HUDEP-2 (cell line): ENCODE results near the gene MFNG.
"Not testable (repeated sequence)": the region's sequence is repeated elsewhere in the genome, so short reads cannot be mapped to it uniquely, and the experiment has no call there.

Experiments
- DNase-seq, 76 experiments: peaks; one replicate each; lab custom pipeline; 2025; ENCODE audit not compliant: unreplicated experiment in 76 of 76; lab: John Stamatoyannopoulos, UW

The MFNG gene, protein sequence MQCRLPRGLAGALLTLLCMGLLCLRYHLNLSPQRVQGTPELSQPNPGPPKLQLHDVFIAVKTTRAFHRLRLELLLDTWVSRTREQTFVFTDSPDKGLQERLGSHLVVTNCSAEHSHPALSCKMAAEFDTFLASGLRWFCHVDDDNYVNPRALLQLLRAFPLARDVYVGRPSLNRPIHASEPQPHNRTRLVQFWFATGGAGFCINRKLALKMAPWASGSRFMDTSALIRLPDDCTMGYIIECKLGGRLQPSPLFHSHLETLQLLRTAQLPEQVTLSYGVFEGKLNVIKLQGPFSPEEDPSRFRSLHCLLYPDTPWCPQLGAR

DNA sequence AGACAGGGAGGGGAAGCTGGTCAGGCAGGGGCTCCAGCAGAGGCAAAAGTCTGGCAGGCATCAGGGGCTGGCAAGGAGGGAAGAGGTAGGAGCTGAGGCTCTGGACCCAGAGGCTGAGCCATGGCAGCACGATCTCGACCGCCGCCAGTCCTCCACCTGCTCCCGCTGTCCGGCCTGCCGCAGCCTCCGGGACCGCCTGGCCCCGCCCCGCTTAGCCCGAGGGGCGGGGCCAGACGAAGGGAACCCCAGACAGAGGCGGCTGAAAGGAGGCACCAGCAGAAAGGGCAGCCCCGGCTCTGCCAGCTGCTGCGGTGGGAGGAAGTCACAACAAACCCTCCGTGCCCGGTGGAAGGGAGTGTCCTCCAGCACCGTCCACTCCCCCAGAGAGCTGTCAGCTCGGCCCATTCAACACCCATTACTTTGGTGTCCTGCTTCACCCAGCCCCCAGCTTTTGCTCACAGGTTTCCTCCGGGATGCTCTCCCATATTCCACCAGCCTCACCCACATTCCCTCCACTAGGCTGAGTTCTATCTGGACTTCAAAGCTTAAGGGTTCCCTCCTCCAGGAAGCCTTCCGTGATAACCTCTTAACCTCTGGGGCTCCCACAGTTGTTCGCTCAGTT, at the start of gene MFNG:
Gene MFNG, minus strand, starts transcription at position 161 of the 622 bp plus-strand sequence. CDS start 207 bp downstream, outside the sequence.
- DNase-seq, result peak in 74 of 76 experiments; percentile 18 to 87 (median 72)

DNA sequence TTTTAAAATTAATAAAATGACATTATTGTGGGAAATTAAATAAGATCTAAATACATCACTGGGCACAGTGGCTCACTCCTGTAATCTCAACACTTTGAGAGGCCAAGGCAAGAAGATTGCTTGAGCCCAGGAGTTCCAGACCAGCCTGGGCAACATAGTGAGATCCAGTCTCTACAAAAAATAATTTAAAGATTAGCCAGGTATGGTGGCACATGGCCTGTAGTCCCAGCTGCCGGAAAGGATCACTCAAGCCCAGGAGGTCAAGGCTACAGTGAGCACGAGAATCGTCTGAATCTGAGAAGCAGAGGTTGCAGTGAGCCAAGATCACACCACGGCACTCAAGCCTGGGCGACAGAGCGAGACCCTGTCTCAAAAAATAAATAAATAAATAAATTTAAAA, 49.0 kb upstream of the MFNG start:
- DNase-seq, result no peak

DNA sequence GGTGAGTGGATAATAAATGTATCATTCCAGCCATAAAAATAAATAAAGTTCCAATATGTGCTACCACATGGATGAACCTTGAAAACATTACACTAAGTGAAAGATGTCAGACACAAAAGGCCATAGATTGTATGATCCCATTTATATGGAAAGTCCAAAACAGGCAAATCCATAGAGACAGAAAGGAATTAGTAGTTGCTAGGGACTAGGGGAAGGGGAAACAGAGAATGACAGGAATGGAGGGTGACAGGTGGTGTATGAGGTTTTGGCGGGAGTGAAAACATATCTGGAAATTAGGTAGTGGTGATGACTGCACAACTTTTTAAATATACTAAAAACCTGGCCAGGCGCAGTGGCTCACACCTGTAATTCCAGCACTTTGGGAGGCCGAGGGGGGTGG, 48.3 kb upstream of the MFNG start:
- no peak for DNase-seq

DNA sequence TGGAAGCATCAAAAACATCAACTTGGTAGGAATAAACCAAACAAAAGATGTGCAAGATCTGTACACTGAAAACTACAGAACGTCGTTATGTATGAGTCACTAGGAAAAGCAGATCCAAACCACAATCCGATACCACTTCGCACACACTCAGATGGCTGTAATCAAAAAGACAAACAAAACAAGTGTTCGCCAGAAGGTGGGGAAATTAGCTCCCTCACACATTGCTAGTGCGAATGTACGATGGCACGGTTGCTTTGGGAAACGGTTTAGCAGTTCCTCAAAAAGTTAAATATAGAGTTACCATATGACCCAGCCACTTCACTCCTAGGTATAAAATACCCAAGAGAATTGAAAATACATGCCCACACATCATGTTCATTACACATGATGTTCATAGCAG, 47.8 kb upstream of the MFNG start:
- peak in 17 of 76 experiments; percentile 3 to 46 (median 17) for DNase-seq

DNA sequence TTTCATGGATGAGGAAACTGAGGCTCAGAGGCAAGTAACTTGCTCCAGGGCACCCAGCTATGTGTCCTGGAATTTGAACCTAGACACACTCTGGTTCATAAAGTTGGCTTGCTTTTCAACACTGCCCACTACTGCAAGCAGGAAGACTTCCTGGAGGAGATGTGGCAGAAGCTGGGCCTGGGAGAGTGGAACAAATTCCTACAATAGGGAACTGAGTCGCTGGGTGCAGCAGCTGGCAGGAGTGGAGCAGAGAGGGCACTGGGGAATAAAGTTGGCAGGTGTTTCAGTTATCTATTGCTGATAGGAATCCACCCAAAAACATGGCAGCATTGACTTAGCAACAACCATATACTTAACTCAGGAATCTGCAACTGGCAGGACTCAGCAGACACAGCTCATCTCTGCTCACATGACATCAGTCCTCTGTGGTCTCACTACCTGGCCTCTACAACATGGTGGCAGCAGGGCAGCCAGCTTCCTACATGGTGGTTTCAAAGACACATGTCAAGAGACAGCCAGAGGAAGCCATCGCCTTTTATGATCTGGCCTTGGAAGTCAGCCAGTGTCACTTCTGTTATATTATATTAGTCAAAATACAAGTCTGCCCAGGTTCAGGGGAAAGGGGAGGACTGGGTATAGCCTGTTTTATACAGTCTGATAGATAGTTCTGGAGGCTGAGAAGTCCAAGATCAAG, 43.6 kb upstream of the MFNG start:
- DNase-seq, result peak in 9 of 76 experiments; percentile 2 to 24 (median 7)

DNA sequence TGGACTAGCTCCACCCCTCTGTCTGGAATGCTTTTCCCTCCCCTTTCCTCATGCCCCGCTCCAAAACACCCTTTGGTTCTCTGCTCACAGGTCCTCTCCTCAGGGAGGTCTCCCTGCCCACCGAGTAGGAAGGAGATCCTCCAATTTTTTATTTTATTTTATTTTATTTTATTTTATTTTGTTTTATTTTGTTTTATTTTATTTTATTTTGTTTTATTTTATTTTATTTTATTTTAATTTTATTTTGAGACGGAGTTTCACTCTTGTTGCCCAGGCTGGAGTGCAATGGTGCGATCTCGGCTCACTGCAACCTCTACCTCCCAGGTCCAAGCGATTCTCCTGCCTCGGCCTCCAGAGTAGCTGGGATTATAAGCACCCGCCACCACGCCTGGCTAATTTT, 41.8 kb upstream of the MFNG start:
- DNase-seq, result not testable (repeated sequence)

DNA sequence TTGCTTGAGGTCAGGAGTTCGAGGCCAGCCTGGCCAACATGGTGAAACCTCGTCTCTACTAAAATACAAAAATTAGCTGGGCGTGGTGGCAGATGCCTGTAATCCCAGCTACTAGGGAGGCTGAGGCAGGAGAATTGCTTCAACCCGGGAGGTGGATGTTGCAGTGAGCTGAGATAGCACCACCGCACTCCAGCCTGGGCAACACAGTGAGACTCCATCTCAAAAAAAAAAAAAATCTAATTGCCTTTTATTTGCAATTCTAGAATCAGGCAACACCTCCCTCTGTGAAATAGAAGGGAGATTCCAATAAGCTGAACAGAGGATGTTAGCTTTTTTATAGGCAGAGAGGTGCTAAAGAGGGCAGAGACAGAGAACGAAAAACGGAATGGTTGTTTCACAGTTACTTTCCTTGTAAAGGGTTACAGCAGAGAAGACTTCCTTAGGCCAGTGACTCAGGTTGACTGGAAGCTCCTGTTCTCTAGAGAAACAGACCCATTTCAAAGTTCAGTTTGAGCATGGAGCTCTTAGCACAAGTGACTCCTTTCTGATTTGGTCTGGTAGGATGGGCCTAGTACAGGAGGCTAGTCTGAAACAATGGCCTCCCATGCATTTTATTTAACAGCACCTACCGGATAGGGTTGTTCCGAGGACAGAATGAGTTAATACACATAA, 41.0 kb upstream of the MFNG start:
- not testable (repeated sequence) for DNase-seq

DNA sequence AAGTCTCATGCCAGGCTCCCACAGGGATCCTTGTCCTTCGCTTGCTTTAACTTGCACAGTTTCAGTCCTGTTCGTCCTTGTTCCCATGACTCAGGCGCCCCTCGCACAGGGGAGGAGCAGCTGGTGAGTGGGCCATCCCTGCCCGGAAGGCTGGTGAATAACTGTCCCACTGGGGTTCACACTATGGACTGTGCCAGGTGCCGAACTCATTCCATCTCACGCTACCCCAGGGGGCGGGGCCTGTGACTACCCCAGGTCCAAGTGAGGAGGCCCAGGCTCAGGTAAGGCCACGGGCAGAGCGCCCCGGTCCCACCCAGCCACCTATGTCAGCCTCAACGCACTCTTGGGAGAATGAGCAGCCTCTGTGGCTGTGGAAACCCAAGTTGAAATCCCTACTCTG, 40.2 kb upstream of the MFNG start:
- DNase-seq, result no peak

DNA sequence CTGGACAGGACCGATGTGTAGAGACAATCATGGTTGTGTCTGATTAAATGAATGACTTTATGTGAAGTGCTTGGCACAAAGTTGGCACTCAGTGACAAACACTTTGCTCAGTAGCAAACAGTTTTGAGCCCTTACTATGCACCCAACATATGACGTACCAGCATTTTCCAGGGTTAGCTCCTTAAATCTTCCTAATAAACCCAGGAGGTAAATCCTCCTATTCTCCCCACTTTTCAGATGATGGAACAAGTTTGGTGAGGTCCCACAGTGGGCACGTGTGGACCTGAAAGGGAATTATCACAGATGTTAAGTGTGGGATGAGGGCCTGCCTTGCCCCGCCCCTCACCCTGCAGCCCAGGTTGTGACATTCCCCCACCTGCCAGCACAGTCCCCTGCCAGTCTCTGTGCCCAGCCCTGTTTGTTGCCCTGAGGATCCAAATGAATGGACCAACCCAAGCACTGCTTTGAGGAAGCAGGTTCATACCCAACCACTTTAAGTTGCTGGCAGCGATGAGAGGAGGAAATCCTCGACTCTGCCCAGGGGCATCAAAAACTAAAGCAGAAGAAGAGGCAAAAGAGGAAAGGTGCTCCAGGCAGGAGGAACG, 39.7 kb upstream of the MFNG start:
- no peak for DNase-seq

DNA sequence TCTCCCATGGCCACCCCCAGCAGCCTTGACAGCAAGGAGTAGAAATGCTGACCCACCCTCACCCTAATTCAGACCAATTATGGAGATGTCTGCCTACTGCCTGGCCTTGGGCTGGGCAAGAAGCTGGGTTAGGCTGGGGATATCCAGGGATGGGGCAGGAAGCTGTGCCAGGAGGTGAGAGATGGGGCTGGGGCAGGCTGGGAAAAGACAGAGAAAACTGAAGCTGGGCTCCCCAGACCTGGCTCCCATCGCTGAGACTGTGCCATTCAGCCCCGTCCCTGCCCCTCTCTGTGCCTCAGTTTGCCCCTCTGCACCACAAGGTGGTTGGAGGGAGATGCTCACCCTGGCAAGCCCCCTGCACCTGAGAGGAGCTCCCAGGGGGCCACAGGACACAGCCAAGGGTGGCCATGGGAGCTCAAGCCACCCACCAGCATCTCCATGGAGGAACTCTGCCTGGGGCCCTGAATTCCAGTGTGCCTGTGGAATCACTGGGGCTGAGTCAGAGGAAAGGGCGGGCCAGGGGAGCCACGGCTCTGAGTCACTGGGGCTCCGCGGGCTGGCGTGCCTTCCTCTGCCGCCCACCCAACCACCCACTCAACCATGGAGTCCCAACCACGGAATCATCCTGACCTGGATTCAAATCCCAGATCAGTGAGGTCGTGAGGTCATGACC, 39.0 kb upstream of the MFNG start:
- DNase-seq, result no peak

DNA sequence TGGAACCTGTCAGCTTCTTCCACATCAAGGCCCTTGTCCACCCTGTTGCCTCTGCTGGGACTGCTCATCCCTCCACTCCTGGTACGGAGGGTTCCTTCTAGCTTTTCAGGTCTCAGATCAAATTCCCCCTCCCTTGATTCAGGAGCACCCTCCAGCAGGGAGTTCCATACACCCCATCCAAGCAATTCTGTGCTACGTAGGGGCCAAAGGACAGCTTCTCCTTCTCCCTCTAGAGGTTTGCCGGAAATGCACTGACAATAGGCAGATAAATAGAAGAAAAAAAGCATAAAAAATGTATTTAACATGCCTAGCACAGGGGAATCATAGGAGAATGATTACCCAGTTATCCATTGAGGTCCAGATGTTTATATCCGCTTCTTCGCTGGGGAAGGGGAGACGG, 36.3 kb upstream of the MFNG start:
- no peak for DNase-seq

DNA sequence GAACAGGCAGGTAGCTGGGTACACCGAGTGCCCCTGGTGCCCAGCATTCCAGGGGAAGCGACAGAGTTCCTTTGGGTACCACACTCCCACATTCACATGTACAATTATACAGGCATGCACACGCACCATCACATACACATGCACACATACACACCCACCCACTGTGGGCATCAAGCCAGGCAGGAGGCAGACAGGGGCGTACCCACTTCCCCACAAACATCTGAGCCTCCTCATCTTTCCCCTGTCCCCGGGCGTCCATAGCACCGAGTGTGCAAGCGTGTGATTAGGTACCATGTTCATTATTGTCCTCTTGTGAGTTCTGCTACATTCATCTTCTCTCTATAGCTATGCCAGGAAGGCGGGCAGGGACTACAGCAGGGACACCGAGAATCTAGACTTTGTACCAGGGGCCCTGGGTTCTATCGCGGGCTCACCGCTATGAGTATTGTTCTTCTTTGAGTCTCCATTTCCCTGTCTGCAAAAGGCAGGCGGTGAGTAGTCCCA, 35.1 kb upstream of the MFNG start:
- DNase-seq, result peak in 3 of 76 experiments; percentile 13 to 22 (median 20)

DNA sequence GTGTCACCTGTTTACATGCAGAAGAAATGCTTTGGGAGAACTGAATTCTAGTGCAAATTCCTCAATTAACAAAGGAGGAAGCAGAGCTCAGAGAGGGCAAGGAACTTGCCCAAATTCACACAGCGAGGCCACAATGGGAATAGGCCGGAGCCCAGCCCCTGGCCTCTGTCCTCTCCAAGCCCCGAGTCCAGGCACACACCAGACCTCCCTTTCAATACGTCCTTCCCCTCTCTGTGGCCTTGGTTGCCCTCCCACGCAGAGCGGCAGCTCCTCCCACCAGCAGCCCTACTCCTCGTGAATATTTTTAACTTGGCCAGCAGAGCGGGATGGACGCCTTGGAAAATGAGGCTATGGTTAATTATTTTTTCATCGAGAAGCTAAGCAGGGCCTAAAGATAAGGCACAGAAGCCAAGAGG, 34.6 kb upstream of the MFNG start:
- peak in 16 of 76 experiments; percentile 8 to 37 (median 19) for DNase-seq

DNA sequence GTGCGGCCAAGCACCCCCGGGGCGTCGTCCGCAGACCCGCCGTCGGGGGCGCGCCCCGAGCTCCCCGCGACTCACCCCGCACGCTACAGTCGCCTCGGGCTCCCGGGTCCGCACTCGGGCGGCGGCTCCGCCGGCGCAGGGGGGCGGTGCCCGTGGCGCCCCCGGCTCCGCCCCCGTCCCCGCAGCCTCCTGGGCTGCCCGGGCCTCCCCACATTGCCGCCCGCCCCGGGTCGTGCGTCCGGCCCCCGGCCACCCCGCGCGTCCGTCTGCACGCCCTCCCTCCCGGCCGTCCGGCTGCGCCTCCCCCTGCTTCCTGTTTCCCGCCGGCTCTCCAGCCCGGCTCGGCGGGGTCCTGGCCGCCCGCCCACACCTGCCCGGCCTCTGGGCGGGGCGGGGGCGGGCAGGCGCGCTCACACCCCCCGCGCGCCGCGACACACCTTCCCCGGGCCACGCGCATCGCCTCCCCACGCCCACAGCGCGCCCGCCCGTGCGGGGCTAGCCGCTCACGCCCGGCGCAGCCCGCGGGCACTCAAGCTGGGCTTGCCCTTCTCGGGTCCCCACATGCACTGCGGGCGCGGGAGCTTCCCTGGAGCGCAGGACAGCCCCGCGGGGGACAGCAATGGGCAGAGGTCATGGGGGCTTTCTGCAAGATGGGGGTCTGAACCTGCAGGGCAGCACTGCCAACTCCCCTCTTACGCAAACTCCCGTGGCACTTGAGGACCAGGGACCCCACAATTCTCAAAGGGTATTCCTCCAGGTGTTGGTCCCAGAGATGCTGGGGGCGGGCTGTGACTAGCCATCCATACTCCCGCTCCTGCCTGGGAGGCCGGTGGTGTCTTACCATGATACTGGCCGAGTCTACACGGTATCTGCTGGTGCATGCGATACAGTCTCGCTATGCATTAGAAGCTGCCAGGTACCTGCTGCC, 33.3 kb upstream of the MFNG start, which contains the start of gene CARD10:
Gene CARD10, minus strand, starts transcription at position 148 of the 928 bp plus-strand sequence. CDS start 215 bp downstream, outside the sequence.
- no peak for DNase-seq

DNA sequence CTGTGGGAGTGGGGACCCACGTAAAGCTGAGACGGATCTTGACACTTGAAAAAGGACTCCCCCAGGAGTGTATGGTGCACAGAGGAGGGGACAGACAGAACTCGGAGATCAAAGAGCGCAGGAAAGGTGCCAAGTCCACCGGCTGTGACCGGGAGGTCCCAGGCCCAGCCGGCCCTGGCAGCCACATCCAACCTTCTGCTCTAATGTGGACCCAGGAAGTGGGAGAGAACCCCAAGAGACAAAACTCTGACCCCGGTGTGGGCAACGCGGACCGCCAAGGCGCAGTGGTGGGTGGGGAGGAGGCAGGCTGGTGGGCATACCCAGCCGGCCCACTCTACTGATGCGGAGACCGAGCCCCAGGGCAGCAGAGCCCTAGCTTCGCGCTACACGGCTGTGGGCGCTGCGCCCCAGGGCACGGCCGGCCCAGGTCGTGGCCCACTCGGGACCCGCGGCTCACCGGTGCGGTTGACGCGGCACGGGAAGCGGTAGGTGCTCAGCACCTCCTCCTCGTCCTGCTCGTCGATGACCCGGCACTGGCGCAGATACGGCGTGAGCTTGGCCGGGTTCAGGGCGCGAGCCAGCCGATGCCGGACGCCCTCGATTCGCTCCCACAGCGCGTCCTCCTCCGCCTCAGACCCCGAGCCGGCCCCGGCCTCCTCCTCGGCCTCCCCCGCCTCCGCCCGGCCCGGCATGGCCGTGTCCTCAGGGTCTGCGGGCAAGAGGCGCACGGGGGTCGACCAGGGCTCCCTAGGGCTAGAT, 32.5 kb upstream of the MFNG start:
- DNase-seq, result no peak

DNA sequence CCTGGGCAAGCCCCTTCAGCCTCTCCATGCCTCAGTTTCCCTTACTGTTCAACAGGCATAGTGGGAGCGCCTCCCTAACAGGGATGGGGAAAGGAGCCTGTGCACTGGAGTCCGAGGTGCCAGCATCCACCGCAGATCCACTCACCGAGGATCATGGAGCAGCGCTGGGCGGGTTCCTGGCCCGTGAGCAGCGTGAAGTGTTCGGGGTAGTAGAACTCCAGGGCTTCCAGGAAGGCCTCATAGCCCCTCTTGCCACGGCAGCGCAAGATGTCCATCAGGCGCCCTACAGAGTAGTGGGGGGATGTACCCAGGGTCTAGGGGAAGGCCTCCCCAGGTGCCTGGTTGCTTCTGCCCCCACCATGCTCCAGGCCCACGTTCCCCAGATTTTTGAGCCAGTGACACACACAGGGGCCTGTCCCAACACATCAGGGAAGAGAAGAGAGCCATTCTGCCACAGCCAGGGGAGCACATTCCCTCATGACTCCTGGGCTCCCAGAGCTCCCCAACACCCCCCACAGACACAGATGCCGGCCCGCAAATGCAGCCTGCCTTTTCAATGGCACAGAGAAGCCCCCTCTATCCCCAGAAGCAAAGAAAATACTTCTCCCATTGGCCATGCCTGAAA, 31.8 kb upstream of the MFNG start:
- no peak for DNase-seq

DNA sequence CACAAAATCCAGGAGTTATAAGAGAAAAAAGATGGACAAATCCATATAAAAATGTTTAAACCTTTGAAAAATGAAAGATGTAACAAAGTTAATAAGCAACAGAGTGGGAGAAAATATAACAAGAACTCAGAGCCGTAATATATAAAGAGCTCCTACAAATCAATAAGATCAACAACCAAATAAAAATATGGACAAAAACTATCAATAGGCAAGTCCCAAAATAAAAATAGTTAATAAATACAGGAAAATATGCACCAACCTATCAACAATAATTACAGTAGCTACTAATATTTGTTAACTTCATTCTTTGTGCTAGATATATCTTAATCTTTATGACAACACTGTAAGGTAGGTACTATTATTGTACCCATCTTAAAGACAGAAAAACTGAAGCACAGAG, 30.3 kb upstream of the MFNG start:
- DNase-seq, result no peak

DNA sequence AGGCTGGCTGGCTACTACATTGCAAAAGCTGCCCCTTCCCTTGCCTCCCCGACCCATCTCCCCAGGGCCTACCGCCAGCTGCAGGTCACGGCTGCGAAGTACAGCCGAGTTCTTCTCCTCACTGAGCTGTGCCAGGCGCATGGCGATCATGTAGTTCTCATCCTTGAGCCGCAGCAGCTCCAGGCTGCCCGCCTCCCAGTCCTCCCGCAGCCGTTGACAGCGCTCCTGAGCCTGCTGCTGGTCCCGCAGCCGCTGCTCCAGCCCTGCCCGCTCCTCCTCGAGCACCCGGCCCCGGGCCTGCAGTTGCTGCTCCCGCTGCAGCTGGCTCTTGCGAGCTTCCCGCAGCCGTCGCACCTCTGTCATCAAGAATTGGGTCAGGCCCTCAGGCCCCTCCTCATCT, 29.7 kb upstream of the MFNG start:
- DNase-seq, result no peak
